Body of pancreas (tissue), 4 donors: ENCODE results near the gene ZFP2. TPM values are rescaled to one million over a fixed set of nuclear protein-coding genes. Genes with fewer than 3 reads are reported as not detected.

Experiments used
- ATAC-seq: fragments of 150-250 bp; one replicate; pipeline ENCODE4 v1.9.1; 2016
- DNase-seq, 4 donors: peaks; one replicate each; pipeline ENCODE4 v3.0.0-alpha.2; 2019
- H3K27ac ChIP-seq, 4 donors: fragments of 200-600 bp; sonication (generic); 1 replicate in 3 of 4; 2 replicates in 1 of 4; pipeline versions ENCODE4 v1.5.1 to v1.6.1; 2016 to 2019; ENCODE audit warnings: mild to moderate bottlenecking in 1 of 4, mixed read lengths in 1 of 4, moderate library complexity in 1 of 4
- H3K27me3 ChIP-seq, 2 donors: fragments of 200-600 bp; sonication (generic); one replicate each; pipeline ENCODE4 v1.6.0; 2016; ENCODE audit warnings: mild to moderate bottlenecking in 1 of 2
- H3K36me3 ChIP-seq, 2 donors: fragments of 200-600 bp; sonication (generic); replicated peaks in 1 of 2; 2 replicates each; pipeline ENCODE4 v1.5.1; 2016; ENCODE audit warnings: low read depth in 2 of 2; ENCODE audit not compliant: insufficient read depth in 1 of 2
- H3K4me1 ChIP-seq: fragments of 200-600 bp; sonication (generic); one replicate; pipeline ENCODE4 v1.6.0; 2016
- H3K4me3 ChIP-seq, 2 donors: fragments of 200-600 bp; sonication (generic); 1 replicate in 1 of 2; 2 replicates in 1 of 2; pipeline ENCODE4 v1.5.1; 2016 to 2019
- H3K9me3 ChIP-seq, 3 donors: fragments of 200-600 bp; sonication (generic); 1 replicate in 2 of 3; 2 replicates in 1 of 3; pipeline ENCODE4 v1.5.1; 2016
- CTCF ChIP-seq, 7 experiments: fragments of 450-650 bp in 4 of 7; fragments of 200-600 bp in 3 of 7; sonication (generic) in 3 of 7; IDR thresholded peaks; one replicate each; pipeline ENCODE4 v1.5.1; 2016 to 2019; ENCODE audit warnings: antibody characterized with exemption in 7 of 7
- POLR2A ChIP-seq, 3 donors: fragments of 450-650 bp; IDR thresholded peaks; one replicate each; pipeline ENCODE4 v1.6.1; 2016; ENCODE audit warnings: antibody characterized with exemption in 3 of 3, mild to moderate bottlenecking in 2 of 3
- WGBS, 2 donors: methylation state at CpG; one replicate each; pipeline ENCODE4 v1.1.5; 2017; 5-methylcytosine and 5-hydroxymethylcytosine counted together
- intact Hi-C: fragments of 100-400 bp; cut with DNase I; formaldehyde crosslinking; loops from one replicate; pipeline ENCODE4 v1.15.1; 2023
- total RNA-seq, 2 donors: library from RNA; depleted of rRNA; stranded (reverse); fragments of >200 nt; gene quantifications; one replicate each; pipeline ENCODE4 v1.1.0, GENCODE V29; 2016

The ZFP2 gene
- total RNA-seq, 2 donors from 2014 or later, result 1.8 to 2.6 TPM

- Histone ChIP-seq H3K4me3 (no peak overlapping the region), H3K9me3 (peaks cover 0 to 77% (median 12%) of the 10 kb centered on the region in 3 donors), H3K36me3 (peaks cover 11 to 12% of the 10 kb centered on the region in 2 donors), H3K4me1 (no peaks in the 10 kb centered on the region), H3K27me3 (no peaks in the 10 kb centered on the region), H3K27ac (no peak overlapping the region)
- ATAC-seq (no peak), DNase-seq (no peak)
- WGBS, 2 donors, result 95 to 98% methylated on average over 5 of the region's 5 CpGs
- TF ChIP-seq POLR2A (IDR thresholded peaks at IDR 0.05), result no peak
- no peak for TF ChIP-seq CTCF (IDR thresholded peaks at IDR 0.05)
- intact Hi-C loops, result no loop called here
Observed at GRCh38 chr5:178965465-178966055, 69.8 kb downstream of the ZFP2 start.

GRCh38 chr5:178981381-178981780 lies 85.7 kb downstream of the ZFP2 start:
- Histone ChIP-seq H3K27ac (no peak overlapping the region), H3K27me3 (no peaks in the 10 kb centered on the region), H3K4me3 (no peak overlapping the region), H3K4me1 (no peaks in the 10 kb centered on the region), H3K36me3 (no peaks in the 10 kb centered on the region), H3K9me3 (peaks cover 0 to 75% (median 0%) of the 10 kb centered on the region in 3 donors)
- intact Hi-C loops, result no loop called here
- WGBS, 2 donors, result 96 to 100% methylated on average over 5 to 15 of the region's 15 CpGs
- TF ChIP-seq CTCF (IDR thresholded peaks at IDR 0.05), result no peak
- no peak for TF ChIP-seq POLR2A (IDR thresholded peaks at IDR 0.05)
- no peak for DNase-seq
- ATAC-seq, result no peak

Other genes starting within 250 kb of the ZFP2 start
- 10 to 100 TPM in 1 of 2 donors, 1 to 10 TPM in 1; 9.6 to 31.3 TPM for gene ZNF354A, start 165.3 kb upstream of the ZFP2 start, total RNA-seq
- gene ZNF354B, start 36.0 kb upstream of the ZFP2 start, total RNA-seq, result 10 to 100 TPM; 21.3 to 33.9 TPM
- gene ZNF454, start 45.3 kb downstream of the ZFP2 start, total RNA-seq, result 1 to 10 TPM; 4.2 to 8.2 TPM
- not detected for gene GRM6, start 99.4 kb downstream of the ZFP2 start, total RNA-seq
- 1 to 10 TPM; 1.6 to 2.1 TPM for gene ZNF879, start 127.9 kb downstream of the ZFP2 start, total RNA-seq
- 1 to 10 TPM; 3.6 to 4.0 TPM for gene ZNF354C, start 164.5 kb downstream of the ZFP2 start, total RNA-seq